B cell (primary cell): ENCODE measurements around the gene OVCH2. TPM values are rescaled to one million over a fixed set of nuclear protein-coding genes. Genes with fewer than 3 reads are reported as not detected.

Experiments used
- ATAC-seq: fragments of 200-7000 bp; cut with Tn5 transposase; one replicate; pipeline ENCODE4 v1.10.0; 2021; ENCODE audit warnings: low read depth, mild to moderate bottlenecking, moderate number of reproducible peaks, moderate library complexity
- CTCF ChIA-PET: fragments of 350-600 bp; sonication (Branson Sonifier 250); formaldehyde crosslinking; loops from one replicate; lab custom pipeline; 2021; ENCODE audit warnings: antibody characterized with exemption, inconsistent platforms; lab: Charles Lee
- POLR2A ChIA-PET: fragments of 350-600 bp; sonication (Branson Sonifier 250); formaldehyde crosslinking; loops from one replicate; lab custom pipeline; 2021; ENCODE audit warnings: antibody characterized with exemption; lab: Charles Lee
- DNase-seq: peaks from one replicate; pipeline ENCODE4 v3.0.0; 2013
- H2AFZ ChIP-seq: 2 replicates; pipeline ENCODE4 v1.6.1; 2012; ENCODE audit warnings: mild to moderate bottlenecking, low read depth, low read length; ENCODE audit not compliant: insufficient read depth, poor library complexity, severe bottlenecking
- H3K27ac ChIP-seq, 2 donors: 1 replicate in 1 of 2; 2 replicates in 1 of 2; pipeline ENCODE4 v1.5.1; 2012 to 2013; ENCODE audit warnings: low read length in 2 of 2, mild to moderate bottlenecking in 2 of 2, moderate library complexity in 1 of 2
- H3K27me3 ChIP-seq, 4 experiments: fragments of 200-600 bp in 1 of 4; sonication (generic) in 1 of 4; replicated peaks in 1 of 4; 1 replicate in 2 of 4; 2 replicates in 2 of 4; pipeline versions ENCODE4 v1.6.1 to v1.7.0; 2013 to 2016; ENCODE audit warnings: low read length in 3 of 4, mild to moderate bottlenecking in 2 of 4, mixed read lengths in 1 of 4, moderate library complexity in 1 of 4; ENCODE audit not compliant: insufficient read depth in 4 of 4, control insufficient read depth in 3 of 4; ENCODE audit errors: control extremely low read depth in 1 of 4
- H3K36me3 ChIP-seq, 2 experiments: replicated peaks in 1 of 2; 1 replicate in 1 of 2; 2 replicates in 1 of 2; pipeline versions ENCODE4 v1.6.1 to v1.7.1; 2013; ENCODE audit warnings: low read length in 1 of 2; ENCODE audit not compliant: insufficient read depth in 2 of 2, control insufficient read depth in 1 of 2; ENCODE audit errors: control extremely low read depth in 1 of 2, extremely low read depth in 1 of 2
- H3K4me1 ChIP-seq, 2 donors: fragments of 200-600 bp in 1 of 2; sonication (generic) in 1 of 2; 1 replicate in 1 of 2; 2 replicates in 1 of 2; pipeline versions ENCODE4 v1.5.1 to v1.6.1; 2013 to 2017; ENCODE audit warnings: low read length in 2 of 2; ENCODE audit not compliant: control insufficient read depth in 2 of 2, insufficient read depth in 2 of 2
- H3K4me2 ChIP-seq: replicated peaks from 2 replicates; pipeline ENCODE3; 2012; ENCODE audit warnings: mild to moderate bottlenecking, low read depth, low read length; ENCODE audit not compliant: poor library complexity, severe bottlenecking
- H3K4me3 ChIP-seq, 5 experiments: fragments of 200-600 bp in 1 of 5; sonication (generic) in 1 of 5; 1 replicate in 3 of 5; 2 replicates in 2 of 5; pipeline versions ENCODE4 v1.5.1 to v1.7.0; 2011 to 2016; ENCODE audit warnings: low read length in 4 of 5, mild to moderate bottlenecking in 4 of 5, low read depth in 2 of 5, control low read depth in 1 of 5, moderate library complexity in 1 of 5; ENCODE audit not compliant: insufficient read depth in 1 of 5; ENCODE audit errors: control extremely low read depth in 1 of 5, extremely low read depth in 1 of 5
- H3K79me2 ChIP-seq: fragments of 200-600 bp; sonication (generic); one replicate; pipeline ENCODE4 v1.6.0; 2016; ENCODE audit warnings: low read length; ENCODE audit not compliant: control insufficient read depth, insufficient read depth
- H3K9ac ChIP-seq: fragments of 200-600 bp; sonication (generic); 2 replicates; pipeline ENCODE4 v1.6.1; 2017; ENCODE audit warnings: mild to moderate bottlenecking, low read length, moderate library complexity
- H3K9me3 ChIP-seq, 3 donors: one replicate each; pipeline versions ENCODE4 v1.6.1 to v1.7.1; 2013; ENCODE audit warnings: low read length in 2 of 3; ENCODE audit not compliant: control insufficient read depth in 2 of 3, insufficient read depth in 1 of 3; ENCODE audit errors: control extremely low read depth in 1 of 3
- H4K20me1 ChIP-seq: 2 replicates; pipeline ENCODE4 v1.6.0; 2012; ENCODE audit warnings: mild to moderate bottlenecking, low read length; ENCODE audit not compliant: insufficient read depth, control insufficient read depth, poor library complexity, severe bottlenecking
- H3K27ac Mint-ChIP-seq: one replicate; pipeline ENCODE4 v1.8.0; 2021; ENCODE audit warnings: mixed read lengths
- H3K27me3 Mint-ChIP-seq: one replicate; pipeline ENCODE4 v1.8.0; 2021; ENCODE audit warnings: mixed read lengths
- H3K4me1 Mint-ChIP-seq: one replicate; pipeline ENCODE4 v1.8.0; 2021; ENCODE audit warnings: mixed read lengths
- H3K4me3 Mint-ChIP-seq: one replicate; pipeline ENCODE4 v1.8.0; 2021; ENCODE audit warnings: mixed read lengths
- H3K9me3 Mint-ChIP-seq: one replicate; pipeline ENCODE4 v1.8.0; 2022; ENCODE audit warnings: mixed read lengths; ENCODE audit not compliant: insufficient read depth
- EZH2 ChIP-seq: IDR thresholded peaks from 2 replicates; pipeline ENCODE4 v1.6.1; 2012; ENCODE audit warnings: borderline replicate concordance, low read depth, mild to moderate bottlenecking, moderate library complexity, low read length; ENCODE audit not compliant: insufficient read depth, poor library complexity, severe bottlenecking
- WGBS: methylation state at CpG from one replicate; pipeline ENCODE4 v1.1.5; 2013; ENCODE audit warnings: missing lambda C conversion rate; ENCODE audit not compliant: insufficient coverage; 5-methylcytosine and 5-hydroxymethylcytosine counted together
- intact Hi-C: fragments of 100-400 bp; cut with micrococcal nuclease; formaldehyde crosslinking; loops from one replicate; pipeline ENCODE4 v1.10.0; 2022
- polyA plus RNA-seq: library from polyadenylated mRNA; depleted of rRNA; stranded (reverse); fragments of >200 nt; gene quantifications from 2 replicates; pipeline ENCODE4 v1.2.3, GENCODE V29; 2012
- total RNA-seq, 2 donors: library from RNA; stranded (reverse); fragments of 120-200 nt in 1 of 2; gene quantifications; 1 replicate in 1 of 2; 2 replicates in 1 of 2; pipeline versions ENCODE4 v1.2.3 to v1.2.4, GENCODE V29; 2013 to 2022
- TF ChIP-seq, protein P1 (sequence below): fragments of 200-600 bp; IDR thresholded peaks from one replicate; pipeline ENCODE4 v1.8.0; 2022; ENCODE audit warnings: antibody characterized with exemption, mild to moderate bottlenecking

The OVCH2 gene
- total and polyA plus RNA-seq, 2 donors (not counting 1 experiment from before 2014, with no cell fraction given): not detected

DNA sequence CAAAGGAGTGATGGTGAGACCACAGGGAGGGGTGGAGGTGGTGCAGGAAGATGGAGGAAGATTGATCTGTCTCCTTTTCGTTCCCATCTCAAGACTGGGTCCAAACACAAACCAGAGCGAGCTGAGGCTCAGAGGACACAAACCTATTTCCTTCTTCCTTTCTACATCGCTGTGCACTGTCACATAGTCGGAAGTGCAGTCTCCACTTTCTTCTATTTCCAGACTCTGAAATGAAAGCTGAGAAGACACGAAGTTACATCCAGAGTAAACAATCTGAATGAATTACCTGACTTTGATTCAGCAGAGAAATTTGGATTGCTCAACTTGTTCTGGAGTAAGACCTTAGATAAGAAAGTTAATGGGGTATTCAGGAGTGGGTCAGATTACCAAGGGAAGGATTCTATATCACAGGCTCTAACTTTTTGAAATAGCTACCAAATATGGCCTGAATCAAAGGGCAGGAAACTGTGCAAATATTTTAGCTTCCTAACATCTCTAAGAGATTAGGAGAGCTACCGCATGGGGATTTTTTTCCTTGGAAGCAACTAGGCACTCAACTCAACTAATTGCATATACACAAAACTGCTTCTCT lies 14.4 kb downstream of the OVCH2 start:
- Histone ChIP-seq H4K20me1 (no peaks in the 10 kb centered on the region), H3K4me3 (no peak overlapping the region), H3K4me2 (no peak overlapping the region), H2AFZ (no peak overlapping the region), H3K9ac (no peak overlapping the region), H3K27ac (no peak overlapping the region), H3K27me3 (peaks cover 0 to 16% (median 15%) of the 10 kb centered on the region in 4 experiments), H3K79me2 (no peaks in the 10 kb centered on the region), H3K36me3 (no peaks in the 10 kb centered on the region), H3K9me3 (no peaks in the 10 kb centered on the region), H3K4me1 (peaks cover 2 to 3% of the 10 kb centered on the region in 2 donors)
- intact Hi-C loops: no loop called here
- no peak for ATAC-seq
- no peaks in the 10 kb centered on the region for H3K9me3 Mint-ChIP-seq
- H3K27me3 Mint-ChIP-seq: peaks cover 41% of the 10 kb centered on the region
- no peak for TF ChIP-seq EZH2
- ChIA-PET CTCF (interaction anchor here (1.4 to 7.3 kb wide), 8 partner anchors 10 to 880 kb away, joined by 3 to 137 read pairs (median 10); no protein-coding TSS in a partner anchor), POLR2A (no interaction called here)
- no peak overlapping the region for H3K4me3 Mint-ChIP-seq
- no peak for DNase-seq
- no peak overlapping the region for H3K27ac Mint-ChIP-seq
- no peaks in the 10 kb centered on the region for H3K4me1 Mint-ChIP-seq
- WGBS: 87% methylated on average over 4 of the region's 6 CpGs

GRCh38 chr11:7690648-7691047 lies 15.6 kb downstream of the OVCH2 start:
- H3K27ac ChIP-seq: no peak overlapping the region
- no peak for ATAC-seq
- no CpG with 5 or more reads among the region's 6 CpGs for WGBS
- no peak for TF ChIP-seq EZH2
- TF ChIP-seq, protein P1, sequence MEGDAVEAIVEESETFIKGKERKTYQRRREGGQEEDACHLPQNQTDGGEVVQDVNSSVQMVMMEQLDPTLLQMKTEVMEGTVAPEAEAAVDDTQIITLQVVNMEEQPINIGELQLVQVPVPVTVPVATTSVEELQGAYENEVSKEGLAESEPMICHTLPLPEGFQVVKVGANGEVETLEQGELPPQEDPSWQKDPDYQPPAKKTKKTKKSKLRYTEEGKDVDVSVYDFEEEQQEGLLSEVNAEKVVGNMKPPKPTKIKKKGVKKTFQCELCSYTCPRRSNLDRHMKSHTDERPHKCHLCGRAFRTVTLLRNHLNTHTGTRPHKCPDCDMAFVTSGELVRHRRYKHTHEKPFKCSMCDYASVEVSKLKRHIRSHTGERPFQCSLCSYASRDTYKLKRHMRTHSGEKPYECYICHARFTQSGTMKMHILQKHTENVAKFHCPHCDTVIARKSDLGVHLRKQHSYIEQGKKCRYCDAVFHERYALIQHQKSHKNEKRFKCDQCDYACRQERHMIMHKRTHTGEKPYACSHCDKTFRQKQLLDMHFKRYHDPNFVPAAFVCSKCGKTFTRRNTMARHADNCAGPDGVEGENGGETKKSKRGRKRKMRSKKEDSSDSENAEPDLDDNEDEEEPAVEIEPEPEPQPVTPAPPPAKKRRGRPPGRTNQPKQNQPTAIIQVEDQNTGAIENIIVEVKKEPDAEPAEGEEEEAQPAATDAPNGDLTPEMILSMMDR: no peak
- peaks cover 0 to 16% (median 15%) of the 10 kb centered on the region in 4 experiments for H3K27me3 ChIP-seq
- no peak overlapping the region for H3K9ac ChIP-seq
- H2AFZ ChIP-seq: no peak overlapping the region
- POLR2A ChIA-PET: no interaction called here
- no peaks in the 10 kb centered on the region for H4K20me1 ChIP-seq
- H3K4me3 ChIP-seq: no peak overlapping the region
- H3K27ac Mint-ChIP-seq: no peak overlapping the region
- H3K4me2 ChIP-seq: no peak overlapping the region
- no peaks in the 10 kb centered on the region for H3K9me3 Mint-ChIP-seq
- peaks cover 2 to 3% of the 10 kb centered on the region in 2 donors for H3K4me1 ChIP-seq
- H3K4me3 Mint-ChIP-seq: no peak overlapping the region
- no peaks in the 10 kb centered on the region for H3K4me1 Mint-ChIP-seq
- no peak for DNase-seq
- no peaks in the 10 kb centered on the region for H3K36me3 ChIP-seq
- H3K79me2 ChIP-seq: no peaks in the 10 kb centered on the region
- H3K9me3 ChIP-seq: no peaks in the 10 kb centered on the region
- peaks cover 41% of the 10 kb centered on the region for H3K27me3 Mint-ChIP-seq
- CTCF ChIA-PET: interaction anchor here (0.7 to 7.3 kb wide), 14 partner anchors 9 to 952 kb away, joined by 3 to 137 read pairs (median 4); no protein-coding TSS in a partner anchor
- intact Hi-C loops: no loop called here
